ENCODE data around the gene TMSB15C. TPM values are rescaled to one million over a fixed set of nuclear protein-coding genes. Genes with fewer than 3 reads are reported as not detected.

Gene TMSB15C
- 2.3 and 3.1 TPM in 2 replicates for total RNA-seq

GRCh38 chrX:104075778-104076445 lies at the start of gene TMSB15C:
Gene TMSB15C (minus strand): TSS chrX:104076236.

GRCh38 chrX:104112326-104112951 lies 36.4 kb upstream of the TMSB15C start, which contains the start of gene ZCCHC18:
Gene ZCCHC18 (plus strand): TSS chrX:104112523. CDS start chrX:104114112, 1,589 bp downstream.

DNA sequence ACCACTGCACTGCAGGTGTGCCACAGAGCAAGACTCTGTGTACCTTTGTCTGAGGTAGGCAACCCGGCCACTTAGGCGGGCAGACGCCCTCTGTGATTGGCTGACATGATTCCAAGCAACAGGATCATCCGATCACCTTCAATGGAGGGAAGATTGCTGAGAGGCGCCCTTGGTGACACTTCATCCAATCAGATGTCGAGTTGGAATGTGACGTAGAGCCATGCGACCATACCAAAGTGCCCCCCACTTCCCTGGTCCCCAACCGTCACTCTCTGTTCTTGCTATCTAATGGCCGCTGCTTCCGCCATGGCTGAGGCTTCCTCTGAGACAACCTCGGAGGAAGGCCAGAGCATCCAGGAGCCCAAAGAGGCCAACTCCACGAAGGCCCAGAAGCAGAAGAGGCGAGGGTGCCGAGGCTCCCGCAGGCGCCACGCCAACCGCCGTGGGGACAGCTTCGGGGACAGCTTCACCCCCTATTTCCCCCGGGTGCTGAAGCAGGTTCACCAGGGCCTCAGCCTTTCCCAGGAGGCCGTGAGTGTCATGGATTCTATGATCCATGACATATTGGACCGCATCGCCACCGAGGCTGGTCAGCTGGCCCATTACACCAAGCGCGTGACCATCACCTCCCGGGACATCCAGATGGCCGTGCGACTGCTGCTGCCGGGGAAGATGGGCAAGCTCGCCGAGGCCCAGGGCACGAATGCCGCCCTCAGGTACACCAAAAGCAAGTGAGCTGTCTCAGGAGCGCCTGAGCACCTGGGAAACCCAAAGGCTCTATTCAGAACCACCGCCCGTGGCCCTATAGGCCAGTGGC lies 36.1 kb downstream of the TMSB15C start, which contains the start of gene H2BW2:
H2BW2 (plus strand) TSS at position 268 of the 817 bp plus-strand sequence; CDS start at position 307, 39 bp downstream.

Other genes starting within 250 kb of the TMSB15C start
- gene RAB9B, start 244.0 kb downstream of the TMSB15C start, total RNA-seq = 0.96 and 2.0 TPM in 2 replicates
- gene TMSB15B, start 113.6 kb downstream of the TMSB15C start, total RNA-seq = 2.5 and 2.8 TPM in 2 replicates
- gene H2BW1, start 62.5 kb downstream of the TMSB15C start, total RNA-seq = not detected in 2 replicates
- gene H2BW2, start 36.3 kb downstream of the TMSB15C start, total RNA-seq = not detected in 2 replicates
- gene ZCCHC18, start 36.3 kb upstream of the TMSB15C start, total RNA-seq = 0.19 and 3.1 TPM in 2 replicates
- gene SLC25A53, start 80.8 kb upstream of the TMSB15C start, total RNA-seq = 5.8 and 9.0 TPM in 2 replicates
- gene FAM199X, start 90.2 kb upstream of the TMSB15C start, total RNA-seq = 25.9 and 28.8 TPM in 2 replicates
- gene ESX1, start 178.7 kb upstream of the TMSB15C start, total RNA-seq = not detected in 2 replicates

Data from regular cardiac myocyte (primary cell).